GM12878 (cell line): Measurements from ENCODE around the gene IL17RE. TPM values are rescaled to one million over a fixed set of nuclear protein-coding genes. Genes with fewer than 3 reads are reported as not detected.
A peak's percentile ranks its signal among the peaks of the same experiment; 100 is the strongest.

ENCODE experiments used
- BCL11A ChIP-seq: IDR thresholded peaks from 2 replicates; pipeline ENCODE4 v1.6.1; 2011; ENCODE audit warnings: low read depth, low read length
- CBX3 ChIP-seq: fragments of 200-600 bp; sonication (generic); IDR thresholded peaks from 2 replicates; pipeline ENCODE4 v1.6.1; 2016; ENCODE audit warnings: low read depth, borderline replicate concordance
- CREB1 ChIP-seq: IDR thresholded peaks from 2 replicates; pipeline ENCODE4 v1.6.1; 2012; ENCODE audit warnings: low read depth, mild to moderate bottlenecking, inconsistent platforms
- FOXK2 ChIP-seq: fragments of 450-650 bp; IDR thresholded peaks from 2 replicates; pipeline ENCODE4 v1.6.1; 2017; ENCODE audit warnings: mild to moderate bottlenecking, moderate library complexity
- HSF1 ChIP-seq: fragments of 150-350 bp; IDR thresholded peaks from 2 replicates; pipeline ENCODE4 v1.6.1; 2014; ENCODE audit warnings: mild to moderate bottlenecking, low read depth, low read length
- IKZF1 ChIP-seq: fragments of 450-650 bp; conservative IDR thresholded peaks from 2 replicates; pipeline ENCODE4 v1.6.1; 2017; ENCODE audit warnings: antibody characterized with exemption, mild to moderate bottlenecking
- LARP7 ChIP-seq: fragments of 450-650 bp; IDR thresholded peaks from 2 replicates; pipeline ENCODE4 v1.6.1; 2017; ENCODE audit warnings: mild to moderate bottlenecking
- NR2C2 ChIP-seq: IDR thresholded peaks from 2 replicates; pipeline ENCODE4 v1.6.1; 2011; ENCODE audit warnings: borderline replicate concordance, low read depth; ENCODE audit not compliant: control insufficient read depth, insufficient read length
- NRF1 ChIP-seq: conservative IDR thresholded peaks from 2 replicates; pipeline ENCODE4 v1.6.1; 2011; ENCODE audit warnings: mild to moderate bottlenecking, low read depth, low read length, improper control_type of control experiment
- RAD51 ChIP-seq: fragments of 450-650 bp; IDR thresholded peaks from 2 replicates; pipeline ENCODE4 v1.6.1; 2016; ENCODE audit warnings: moderate library complexity, mild to moderate bottlenecking, inconsistent platforms
- RELA ChIP-seq: fragments of 450-650 bp; IDR thresholded peaks from 2 replicates; pipeline ENCODE4 v1.8.0; 2014; ENCODE audit warnings: borderline replicate concordance; ENCODE audit not compliant: partially characterized antibody
- ZBTB11 ChIP-seq: fragments of 450-650 bp; formaldehyde crosslinking; IDR thresholded peaks from 2 replicates; pipeline ENCODE4 v1.5.0; 2022; ENCODE audit warnings: mild to moderate bottlenecking, missing genetic modification characterization
- ZNF217 ChIP-seq: fragments of 450-650 bp; IDR thresholded peaks from 2 replicates; pipeline ENCODE4 v1.6.1; 2017; ENCODE audit warnings: antibody characterized with exemption, mild to moderate bottlenecking
- ZNF274 ChIP-seq: IDR thresholded peaks from one replicate; pipeline ENCODE4 v1.8.0; 2011; ENCODE audit not compliant: insufficient read length, insufficient read depth
- polyA plus RNA-seq, 11 experiments: library from polyadenylated mRNA; depleted of rRNA in 4 of 11; unstranded in 6 of 11; stranded (reverse) in 5 of 11; fragments of >200 nt; fragmentation: Nextera tagmentation in 4 of 11; fragmentation: Illumina TruSeq in 1 of 11; extraction: Ambion mirVana in 4 of 11; extraction: Trizol in 1 of 11; gene quantifications; 1 replicate in 1 of 11; 2 replicates in 10 of 11; pipeline versions ENCODE4 v1.2.1 to v1.2.3, GENCODE V29; 2011 to 2016; ENCODE audit warnings: inconsistent platforms in 2 of 11, missing spikeins in 2 of 11, low read depth in 1 of 11
- total RNA-seq, 4 experiments: library from RNA; depleted of rRNA in 3 of 4; stranded (reverse); fragments of >200 nt in 3 of 4; fragmentation: Illumina TruSeq in 1 of 4; extraction: Trizol in 1 of 4; gene quantifications; 2 replicates each; pipeline versions ENCODE4 v1.2.1 to v1.2.3, GENCODE V29; 2013 to 2021
- TF ChIP-seq, protein P1 (sequence below): IDR thresholded peaks from 2 replicates; pipeline ENCODE4 v1.6.1; 2012; ENCODE audit warnings: improper control_type of control experiment, low read depth, low read length; ENCODE audit not compliant: insufficient replicate concordance
- TF ChIP-seq, protein P2 (sequence below): fragments of 450-650 bp; IDR thresholded peaks from 2 replicates; pipeline ENCODE4 v1.6.1; 2016; ENCODE audit warnings: mild to moderate bottlenecking, moderate library complexity, borderline replicate concordance

The IL17RE gene
- total and polyA plus RNA-seq, 10 of the 15 experiments (the other 5 are each of a cell fraction or from before 2014, with no cell fraction given), result 0.04 to 0.51 (median 0.12) TPM; not detected in 2

GRCh38 chr3:9932843-9933560 lies 30.4 kb downstream of the IL17RE start (continued):
- TF ChIP-seq, protein P1, sequence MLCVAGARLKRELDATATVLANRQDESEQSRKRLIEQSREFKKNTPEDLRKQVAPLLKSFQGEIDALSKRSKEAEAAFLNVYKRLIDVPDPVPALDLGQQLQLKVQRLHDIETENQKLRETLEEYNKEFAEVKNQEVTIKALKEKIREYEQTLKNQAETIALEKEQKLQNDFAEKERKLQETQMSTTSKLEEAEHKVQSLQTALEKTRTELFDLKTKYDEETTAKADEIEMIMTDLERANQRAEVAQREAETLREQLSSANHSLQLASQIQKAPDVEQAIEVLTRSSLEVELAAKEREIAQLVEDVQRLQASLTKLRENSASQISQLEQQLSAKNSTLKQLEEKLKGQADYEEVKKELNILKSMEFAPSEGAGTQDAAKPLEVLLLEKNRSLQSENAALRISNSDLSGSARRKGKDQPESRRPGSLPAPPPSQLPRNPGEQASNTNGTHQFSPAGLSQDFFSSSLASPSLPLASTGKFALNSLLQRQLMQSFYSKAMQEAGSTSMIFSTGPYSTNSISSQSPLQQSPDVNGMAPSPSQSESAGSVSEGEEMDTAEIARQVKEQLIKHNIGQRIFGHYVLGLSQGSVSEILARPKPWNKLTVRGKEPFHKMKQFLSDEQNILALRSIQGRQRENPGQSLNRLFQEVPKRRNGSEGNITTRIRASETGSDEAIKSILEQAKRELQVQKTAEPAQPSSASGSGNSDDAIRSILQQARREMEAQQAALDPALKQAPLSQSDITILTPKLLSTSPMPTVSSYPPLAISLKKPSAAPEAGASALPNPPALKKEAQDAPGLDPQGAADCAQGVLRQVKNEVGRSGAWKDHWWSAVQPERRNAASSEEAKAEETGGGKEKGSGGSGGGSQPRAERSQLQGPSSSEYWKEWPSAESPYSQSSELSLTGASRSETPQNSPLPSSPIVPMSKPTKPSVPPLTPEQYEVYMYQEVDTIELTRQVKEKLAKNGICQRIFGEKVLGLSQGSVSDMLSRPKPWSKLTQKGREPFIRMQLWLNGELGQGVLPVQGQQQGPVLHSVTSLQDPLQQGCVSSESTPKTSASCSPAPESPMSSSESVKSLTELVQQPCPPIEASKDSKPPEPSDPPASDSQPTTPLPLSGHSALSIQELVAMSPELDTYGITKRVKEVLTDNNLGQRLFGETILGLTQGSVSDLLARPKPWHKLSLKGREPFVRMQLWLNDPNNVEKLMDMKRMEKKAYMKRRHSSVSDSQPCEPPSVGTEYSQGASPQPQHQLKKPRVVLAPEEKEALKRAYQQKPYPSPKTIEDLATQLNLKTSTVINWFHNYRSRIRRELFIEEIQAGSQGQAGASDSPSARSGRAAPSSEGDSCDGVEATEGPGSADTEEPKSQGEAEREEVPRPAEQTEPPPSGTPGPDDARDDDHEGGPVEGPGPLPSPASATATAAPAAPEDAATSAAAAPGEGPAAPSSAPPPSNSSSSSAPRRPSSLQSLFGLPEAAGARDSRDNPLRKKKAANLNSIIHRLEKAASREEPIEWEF, result no peak
- TF ChIP-seq RELA (no peak), HSF1 (no peak), RAD51 (no peak), BCL11A (no peak), LARP7 (peak; percentile 86), NR2C2 (no peak), CBX3 (no peak), IKZF1 (peak; percentile 82), FOXK2 (no peak), ZBTB11 (CRISPR knock-in tag) (no peak), NRF1 (no peak), ZNF274 (no peak), CREB1 (0 out of 2 replicates have a peak, but pooled peaks have one; percentile 43), ZNF217 (peak; percentile 16; the same call in 1 of the 2 replicates)
- TF ChIP-seq, protein P2, sequence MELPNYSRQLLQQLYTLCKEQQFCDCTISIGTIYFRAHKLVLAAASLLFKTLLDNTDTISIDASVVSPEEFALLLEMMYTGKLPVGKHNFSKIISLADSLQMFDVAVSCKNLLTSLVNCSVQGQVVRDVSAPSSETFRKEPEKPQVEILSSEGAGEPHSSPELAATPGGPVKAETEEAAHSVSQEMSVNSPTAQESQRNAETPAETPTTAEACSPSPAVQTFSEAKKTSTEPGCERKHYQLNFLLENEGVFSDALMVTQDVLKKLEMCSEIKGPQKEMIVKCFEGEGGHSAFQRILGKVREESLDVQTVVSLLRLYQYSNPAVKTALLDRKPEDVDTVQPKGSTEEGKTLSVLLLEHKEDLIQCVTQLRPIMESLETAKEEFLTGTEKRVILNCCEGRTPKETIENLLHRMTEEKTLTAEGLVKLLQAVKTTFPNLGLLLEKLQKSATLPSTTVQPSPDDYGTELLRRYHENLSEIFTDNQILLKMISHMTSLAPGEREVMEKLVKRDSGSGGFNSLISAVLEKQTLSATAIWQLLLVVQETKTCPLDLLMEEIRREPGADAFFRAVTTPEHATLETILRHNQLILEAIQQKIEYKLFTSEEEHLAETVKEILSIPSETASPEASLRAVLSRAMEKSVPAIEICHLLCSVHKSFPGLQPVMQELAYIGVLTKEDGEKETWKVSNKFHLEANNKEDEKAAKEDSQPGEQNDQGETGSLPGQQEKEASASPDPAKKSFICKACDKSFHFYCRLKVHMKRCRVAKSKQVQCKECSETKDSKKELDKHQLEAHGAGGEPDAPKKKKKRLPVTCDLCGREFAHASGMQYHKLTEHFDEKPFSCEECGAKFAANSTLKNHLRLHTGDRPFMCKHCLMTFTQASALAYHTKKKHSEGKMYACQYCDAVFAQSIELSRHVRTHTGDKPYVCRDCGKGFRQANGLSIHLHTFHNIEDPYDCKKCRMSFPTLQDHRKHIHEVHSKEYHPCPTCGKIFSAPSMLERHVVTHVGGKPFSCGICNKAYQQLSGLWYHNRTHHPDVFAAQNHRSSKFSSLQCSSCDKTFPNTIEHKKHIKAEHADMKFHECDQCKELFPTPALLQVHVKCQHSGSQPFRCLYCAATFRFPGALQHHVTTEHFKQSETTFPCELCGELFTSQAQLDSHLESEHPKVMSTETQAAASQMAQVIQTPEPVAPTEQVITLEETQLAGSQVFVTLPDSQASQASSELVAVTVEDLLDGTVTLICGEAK, result no peak
